GM21717 (cell line): Measurements from ENCODE around the gene GPR137.

Experiments used
- ATAC-seq: cut with Tn5 transposase; IDR thresholded peaks from one replicate; pipeline ENCODE4 v1.9.1; 2021; ENCODE audit warnings: mild to moderate bottlenecking, moderate library complexity; ENCODE audit not compliant: unreplicated experiment

The GPR137 gene

DNA sequence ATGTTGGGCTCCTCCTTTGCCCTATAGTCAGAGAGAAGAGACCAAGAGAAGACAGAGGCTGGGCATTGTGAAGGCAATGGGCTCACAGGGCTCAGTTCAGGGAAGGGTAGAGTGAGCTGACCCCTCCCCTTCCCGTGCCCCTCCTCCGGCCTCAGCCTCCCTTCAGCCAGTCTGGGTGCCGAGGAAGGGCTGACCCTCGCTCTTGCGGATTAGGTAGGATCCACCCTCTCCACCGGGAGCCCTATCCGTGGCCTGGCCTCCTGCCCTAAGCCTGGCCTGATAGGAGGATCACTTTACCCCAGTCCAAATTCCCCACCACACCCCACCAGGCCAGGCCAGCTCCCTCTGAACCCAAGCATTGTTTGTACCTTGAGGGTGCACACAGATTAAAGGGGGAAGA is 37.1 kb upstream of the GPR137 start:
- ATAC-seq = no peak

DNA sequence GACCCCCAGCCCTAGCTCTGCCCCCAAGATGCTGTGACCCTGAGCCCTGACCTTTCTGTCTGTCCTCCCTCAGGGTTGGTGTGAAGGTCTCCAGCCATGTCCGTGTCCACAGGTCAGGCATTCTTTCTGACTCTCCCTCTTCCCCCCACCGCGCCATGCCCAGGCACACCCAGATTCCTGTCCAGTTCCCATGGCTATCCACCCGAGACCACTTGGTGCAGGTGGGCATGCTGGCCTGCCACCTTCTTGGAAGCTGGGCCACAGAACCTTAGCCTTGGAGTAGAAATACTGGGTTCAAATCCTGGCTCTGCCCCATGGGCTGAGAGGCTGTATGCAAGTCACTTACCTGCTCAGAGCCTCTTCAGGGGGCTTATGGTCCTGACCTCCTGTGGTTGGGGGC is 36.6 kb upstream of the GPR137 start:
- ATAC-seq = no peak

DNA sequence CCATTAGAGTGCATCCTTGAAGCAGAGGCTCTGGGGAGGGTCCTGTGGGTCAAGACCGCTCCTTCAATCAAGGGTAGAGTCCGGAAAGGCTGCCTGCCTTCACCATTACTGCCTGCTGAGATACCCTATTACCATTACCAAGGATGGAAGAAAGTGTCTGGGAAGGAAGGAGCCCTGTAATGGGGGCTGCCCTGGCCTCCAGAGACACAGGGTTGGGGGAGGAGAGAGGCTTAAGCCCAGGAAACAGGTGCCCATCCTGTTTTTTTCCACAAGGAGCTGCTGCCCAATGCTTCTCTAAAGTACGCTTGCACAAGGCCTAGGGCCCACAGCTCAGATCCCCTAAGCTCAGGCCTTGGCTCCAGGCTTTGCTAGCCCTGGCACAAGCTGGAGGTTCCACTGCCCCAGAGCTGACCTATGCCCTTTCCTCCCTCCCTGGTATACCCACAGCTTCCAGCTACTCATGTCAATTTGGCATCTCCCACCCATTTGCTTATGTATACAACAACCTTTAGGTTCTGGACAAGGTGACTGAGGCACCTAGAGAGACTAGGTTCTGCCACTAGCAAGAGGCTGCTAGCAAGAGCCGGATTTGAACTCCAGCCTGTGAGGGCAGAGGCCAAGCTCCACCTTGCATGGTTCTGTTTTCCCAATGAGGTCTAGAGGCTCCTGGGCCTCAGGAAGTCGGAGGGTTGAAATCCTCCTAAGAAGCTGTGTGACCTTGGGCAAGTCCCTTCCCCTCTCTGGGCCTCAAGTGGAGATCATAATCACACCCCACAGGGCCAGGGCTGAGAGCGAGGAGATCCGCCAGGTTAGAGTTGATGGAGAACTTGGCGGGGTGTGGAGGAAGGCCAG is 35.9 kb upstream of the GPR137 start:
- ATAC-seq = no peak

DNA sequence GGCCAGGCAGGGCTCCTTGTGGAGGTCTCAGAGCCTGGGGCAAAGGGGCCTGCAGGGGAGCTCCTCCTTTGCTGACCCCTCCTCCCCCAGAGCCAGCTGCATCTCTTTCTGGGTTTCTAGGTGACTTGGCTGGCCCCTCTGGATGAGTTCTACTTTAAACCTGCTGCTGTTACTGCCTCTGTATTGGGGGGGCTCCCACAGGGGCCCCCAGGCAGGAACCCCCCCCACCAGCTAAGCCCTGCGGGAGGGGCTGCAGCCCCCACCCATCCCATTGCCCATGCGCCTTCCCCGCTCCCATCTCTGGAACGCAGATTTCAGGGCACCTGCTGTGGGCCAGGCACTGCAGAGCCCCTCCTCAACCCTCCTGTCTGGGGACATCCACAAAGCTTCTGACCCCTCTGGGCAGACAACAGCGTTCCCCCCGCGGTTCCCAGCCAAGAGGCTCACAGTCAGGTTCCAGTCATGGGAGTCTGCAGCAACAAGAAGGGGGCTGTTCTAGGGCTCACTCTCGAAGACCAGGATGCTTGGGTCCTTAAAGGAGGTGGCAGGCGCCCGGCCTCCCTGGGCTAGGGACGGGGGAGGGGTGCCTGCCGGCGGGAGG is 35.1 kb upstream of the GPR137 start:
- no peak for ATAC-seq

DNA sequence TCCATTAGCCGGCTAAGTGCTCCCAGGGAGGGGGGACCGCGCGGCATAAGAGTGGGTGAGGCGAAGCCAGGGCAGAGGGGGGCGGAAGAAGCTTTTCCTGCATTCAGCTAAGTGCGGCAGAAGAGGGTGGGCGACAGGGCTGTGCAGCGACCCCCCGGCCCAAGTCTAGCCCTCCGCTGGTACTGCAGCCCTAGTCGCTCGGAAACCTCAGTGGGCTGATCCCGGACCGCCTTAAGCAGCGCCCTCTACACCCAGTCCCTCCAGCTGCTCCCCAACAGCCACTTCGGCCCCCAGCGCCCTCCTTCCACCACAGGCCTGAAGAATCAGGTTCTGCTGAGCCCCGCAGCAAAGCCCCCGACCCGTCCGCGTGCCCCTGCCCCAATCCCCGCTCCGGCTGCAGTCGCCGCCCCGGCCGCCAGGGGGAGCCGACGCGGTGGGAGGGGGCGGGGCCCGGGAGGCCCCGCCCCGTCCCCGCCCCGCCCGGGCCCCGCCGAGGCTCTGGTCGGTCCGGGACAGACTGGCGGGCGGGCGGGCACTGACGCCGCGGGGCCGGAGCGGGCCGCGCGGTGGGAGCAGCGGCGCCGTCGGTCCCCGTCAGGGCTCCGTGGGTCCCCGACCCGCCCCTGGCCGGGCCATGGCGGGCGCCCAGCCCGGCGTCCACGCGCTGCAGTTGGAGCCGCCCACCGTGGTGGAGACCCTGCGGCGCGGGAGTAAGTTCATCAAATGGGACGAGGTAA is 34.5 kb upstream of the GPR137 start, which contains the start of gene PLCB3:
PLCB3 (plus strand) TSS at position 515 of the 737 bp plus-strand sequence; CDS start at position 635, 120 bp downstream.
- no peak for ATAC-seq

DNA sequence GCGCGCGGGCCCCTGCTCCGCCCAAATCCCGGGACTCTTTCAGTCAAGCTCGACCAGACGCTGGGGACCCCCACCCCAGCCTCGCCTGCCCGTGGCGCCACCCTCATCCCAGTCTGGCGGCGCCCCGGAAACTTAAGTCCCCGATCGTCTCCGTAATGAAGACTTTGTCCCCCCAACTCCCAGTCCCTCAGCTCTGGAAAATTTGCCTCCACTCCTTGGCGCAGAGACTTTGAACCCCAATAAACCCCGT is 34.0 kb upstream of the GPR137 start:
- ATAC-seq = no peak

DNA sequence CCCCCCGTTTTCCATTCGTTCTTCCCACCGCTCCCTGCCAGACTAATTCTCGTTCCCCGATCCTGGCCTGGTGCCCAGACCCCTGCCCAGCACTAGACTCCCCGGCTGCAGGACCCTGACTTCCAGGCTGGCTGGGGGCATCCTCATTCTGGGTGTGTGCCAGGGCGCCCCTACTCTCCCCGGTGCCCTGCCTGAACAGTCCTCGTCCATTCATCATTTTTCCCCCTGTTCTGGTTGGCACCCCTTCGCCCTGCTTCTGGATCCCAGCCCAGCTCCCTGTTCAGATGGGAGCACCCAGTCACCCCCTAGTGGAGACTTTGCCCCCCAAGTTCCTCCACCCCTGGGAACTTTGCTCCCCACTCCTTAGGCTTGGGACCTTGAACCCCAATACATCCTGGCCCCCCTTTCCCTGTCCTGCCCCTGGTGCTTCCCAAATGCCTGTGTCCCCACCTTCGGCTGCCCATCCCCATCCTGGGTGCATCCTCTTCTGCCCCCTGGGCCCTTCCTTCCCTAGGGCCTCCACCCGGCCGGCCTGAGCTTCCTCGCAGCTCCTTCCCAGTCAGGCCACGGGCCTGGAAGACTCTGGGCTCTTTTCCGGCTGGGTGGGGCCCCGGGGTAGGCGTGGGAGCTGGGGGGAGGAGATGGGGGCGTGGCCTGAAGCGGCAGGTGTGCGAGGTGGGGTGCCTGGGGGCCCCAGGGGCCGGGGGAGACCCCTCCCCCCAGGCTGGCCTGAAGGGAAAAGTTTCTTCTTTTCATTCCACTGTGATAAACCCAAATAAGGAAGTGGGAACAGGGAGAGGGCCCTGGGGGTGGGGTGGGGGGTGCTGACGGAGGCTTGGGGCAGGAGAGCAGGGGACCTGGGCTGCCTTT is 33.4 kb upstream of the GPR137 start:
- no peak for ATAC-seq

DNA sequence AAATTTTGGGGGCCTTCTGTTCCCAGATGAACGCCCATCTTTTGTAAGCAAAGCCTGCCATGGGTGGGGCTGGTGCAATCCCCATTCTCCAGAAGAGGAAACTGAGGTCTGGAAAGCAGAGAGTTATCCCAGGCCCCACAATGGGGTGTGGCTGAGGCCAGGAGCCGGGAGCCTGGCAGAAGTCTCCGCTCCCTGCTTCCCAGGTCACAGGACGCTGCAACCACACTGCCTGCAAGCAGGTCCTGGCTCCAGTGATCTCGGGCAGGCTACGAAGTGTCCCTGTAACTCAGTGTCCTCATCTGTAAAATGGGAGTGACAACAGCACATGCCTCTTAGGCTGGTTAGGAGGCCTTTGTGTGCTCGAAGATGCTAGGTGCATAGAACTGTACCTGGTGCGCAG is 32.6 kb upstream of the GPR137 start:
- no peak for ATAC-seq

DNA sequence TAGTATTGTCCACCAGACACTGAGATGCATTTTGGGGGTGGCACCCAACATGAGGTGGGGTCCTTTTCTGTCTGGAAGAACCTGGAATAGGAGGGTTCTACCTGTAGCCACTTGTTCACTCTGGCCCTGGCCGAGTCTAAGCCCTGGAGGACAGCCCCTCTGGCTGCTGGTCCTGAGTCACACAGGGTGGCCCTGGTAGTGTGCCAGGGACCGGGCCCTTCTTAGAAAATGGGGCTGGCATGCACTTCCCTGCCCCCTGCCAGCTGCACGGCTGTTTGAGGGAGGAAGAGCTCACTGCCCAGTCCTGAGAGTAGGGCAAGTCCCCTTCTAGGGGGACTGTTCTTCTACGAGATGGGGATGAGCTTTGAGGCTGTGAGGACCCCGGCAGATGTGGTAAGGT is 32.2 kb upstream of the GPR137 start:
- no peak for ATAC-seq

DNA sequence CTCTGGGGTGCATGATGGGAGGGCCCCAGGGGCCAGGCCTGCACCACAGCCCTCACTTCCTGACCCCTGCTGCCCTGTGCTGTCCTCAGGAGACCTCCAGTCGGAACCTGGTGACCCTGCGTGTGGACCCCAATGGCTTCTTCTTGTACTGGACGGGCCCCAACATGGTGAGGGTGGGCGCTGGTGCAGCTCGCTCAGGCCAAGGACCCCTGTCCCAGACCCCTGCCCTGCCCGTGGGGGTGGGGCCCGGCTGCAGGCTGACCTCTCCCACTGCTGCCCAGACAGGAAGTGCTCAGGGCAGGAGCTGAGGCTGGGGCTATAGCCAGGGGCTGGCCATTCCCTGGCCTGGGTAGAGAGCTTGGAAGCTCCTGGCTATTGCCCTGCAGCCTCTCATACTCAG is 31.3 kb upstream of the GPR137 start:
- no peak for ATAC-seq

DNA sequence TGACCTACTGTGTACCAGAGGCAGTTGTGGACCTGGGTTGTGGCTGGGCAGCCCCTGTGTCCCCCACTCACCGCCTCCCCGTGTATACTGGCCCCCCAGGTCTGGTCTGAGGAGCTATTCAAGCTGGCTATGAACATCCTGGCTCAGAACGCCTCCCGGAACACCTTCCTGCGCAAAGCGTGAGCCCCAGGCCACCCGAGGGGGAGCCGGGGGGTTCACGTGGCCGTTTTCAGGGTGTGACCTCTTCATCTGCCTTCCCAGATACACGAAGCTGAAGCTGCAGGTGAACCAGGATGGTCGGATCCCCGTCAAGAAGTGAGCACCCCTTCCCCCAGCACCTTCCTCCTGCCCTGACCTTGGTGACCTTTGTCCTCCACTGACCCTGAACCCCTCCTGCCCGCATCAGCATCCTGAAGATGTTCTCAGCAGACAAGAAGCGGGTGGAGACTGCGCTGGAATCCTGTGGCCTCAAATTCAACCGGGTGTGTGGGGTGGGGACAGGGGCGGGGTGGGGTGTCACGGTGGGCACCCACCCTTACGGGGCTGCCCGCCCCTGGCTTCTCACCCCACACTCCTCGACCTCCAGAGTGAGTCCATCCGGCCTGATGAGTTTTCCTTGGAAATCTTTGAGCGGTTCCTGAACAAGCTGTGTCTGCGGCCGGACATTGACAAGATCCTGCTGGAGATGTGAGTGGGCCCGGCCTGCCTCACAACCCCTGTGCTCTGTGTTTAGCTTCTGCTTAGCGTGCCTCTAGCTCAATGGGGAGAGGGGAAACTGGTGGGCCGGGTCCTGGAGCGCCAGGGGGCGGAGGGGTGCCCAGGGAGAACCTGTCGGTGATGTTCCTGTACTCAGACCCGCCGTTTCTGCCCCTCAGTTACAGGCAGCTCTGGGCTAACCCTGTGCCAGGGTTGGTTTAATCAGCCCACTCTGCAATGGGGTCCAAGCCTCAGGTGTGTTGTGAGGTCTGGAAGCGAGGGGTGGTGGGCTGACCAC is 30.2 kb upstream of the GPR137 start:
- ATAC-seq = no peak

DNA sequence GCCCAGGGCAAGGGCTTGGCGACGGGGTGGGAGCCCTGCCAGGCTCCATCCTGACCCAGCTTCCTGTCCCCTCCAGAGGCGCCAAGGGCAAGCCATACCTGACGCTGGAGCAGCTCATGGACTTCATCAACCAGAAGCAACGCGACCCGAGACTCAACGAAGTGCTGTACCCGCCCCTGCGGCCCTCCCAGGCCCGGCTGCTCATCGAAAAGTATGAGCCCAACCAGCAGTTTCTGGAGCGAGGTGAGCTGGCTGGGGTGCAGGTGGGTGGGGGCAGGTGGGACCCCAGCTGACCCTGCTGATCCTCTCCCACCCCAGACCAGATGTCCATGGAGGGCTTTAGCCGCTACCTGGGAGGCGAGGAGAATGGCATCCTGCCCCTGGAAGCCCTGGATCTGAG is 29.3 kb upstream of the GPR137 start:
- no peak for ATAC-seq

DNA sequence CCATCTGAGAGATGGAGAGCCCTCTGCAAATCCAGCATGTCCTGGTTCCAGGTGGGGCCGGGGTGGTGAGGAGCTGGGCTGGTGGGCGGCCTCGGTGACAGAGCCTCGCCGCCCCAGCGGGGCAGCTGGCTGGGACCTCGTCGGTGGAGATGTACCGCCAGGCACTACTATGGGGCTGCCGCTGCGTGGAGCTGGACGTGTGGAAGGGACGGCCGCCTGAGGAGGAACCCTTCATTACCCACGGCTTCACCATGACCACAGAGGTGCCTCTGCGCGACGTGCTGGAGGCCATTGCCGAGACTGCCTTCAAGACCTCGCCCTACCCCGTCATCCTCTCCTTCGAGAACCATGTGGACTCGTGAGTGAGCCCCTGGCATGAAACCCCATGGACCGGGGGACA is 27.3 kb upstream of the GPR137 start:
- ATAC-seq = no peak

DNA sequence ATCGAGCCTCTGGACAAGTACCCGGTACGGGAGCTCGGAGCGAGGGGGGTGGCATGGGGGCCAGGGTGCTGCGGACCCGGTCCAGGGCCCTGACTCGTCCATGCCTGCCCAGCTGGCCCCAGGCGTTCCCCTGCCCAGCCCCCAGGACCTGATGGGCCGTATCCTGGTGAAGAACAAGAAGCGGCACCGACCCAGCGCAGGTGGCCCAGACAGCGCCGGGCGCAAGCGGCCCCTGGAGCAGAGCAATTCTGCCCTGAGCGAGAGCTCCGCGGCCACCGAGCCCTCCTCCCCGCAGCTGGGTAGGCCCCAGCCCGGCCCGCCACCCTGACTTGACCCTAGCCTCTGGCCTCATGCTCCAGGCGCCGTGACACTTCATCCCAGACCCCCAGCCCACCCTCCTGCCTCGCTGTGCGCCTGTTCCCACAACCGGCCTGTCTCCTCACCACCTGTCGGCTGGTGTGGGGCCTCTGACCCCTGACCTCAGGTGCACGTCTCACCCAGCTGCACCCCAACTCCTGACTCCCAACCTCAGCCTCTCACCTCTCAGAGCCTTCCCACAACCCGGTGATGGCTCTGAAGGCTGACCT is 26.6 kb upstream of the GPR137 start:
- no peak for ATAC-seq

DNA sequence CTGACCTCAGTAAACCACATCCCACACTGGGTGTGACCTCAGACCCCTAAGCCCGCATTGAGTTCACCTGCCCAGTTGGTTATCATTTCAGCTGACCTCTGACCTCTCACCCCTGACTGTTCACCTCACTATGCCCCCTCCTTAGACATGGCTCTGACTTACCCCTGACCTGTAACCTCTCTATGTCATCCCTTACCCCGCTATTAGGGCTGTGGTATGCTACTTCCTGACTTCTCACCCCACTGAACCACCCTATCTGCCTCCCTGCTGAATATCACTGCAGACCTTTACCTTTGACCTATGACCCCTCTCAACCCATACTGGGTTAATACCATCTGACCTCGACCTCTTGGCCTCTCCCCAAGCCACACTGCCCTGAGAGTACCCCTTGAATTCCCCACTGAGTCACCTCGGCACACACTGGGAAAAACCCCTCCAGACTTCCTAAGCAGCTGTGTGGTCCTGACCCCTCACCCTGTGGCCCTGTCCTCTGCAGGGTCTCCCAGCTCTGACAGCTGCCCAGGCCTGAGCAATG is 26.0 kb upstream of the GPR137 start:
- no peak for ATAC-seq

DNA sequence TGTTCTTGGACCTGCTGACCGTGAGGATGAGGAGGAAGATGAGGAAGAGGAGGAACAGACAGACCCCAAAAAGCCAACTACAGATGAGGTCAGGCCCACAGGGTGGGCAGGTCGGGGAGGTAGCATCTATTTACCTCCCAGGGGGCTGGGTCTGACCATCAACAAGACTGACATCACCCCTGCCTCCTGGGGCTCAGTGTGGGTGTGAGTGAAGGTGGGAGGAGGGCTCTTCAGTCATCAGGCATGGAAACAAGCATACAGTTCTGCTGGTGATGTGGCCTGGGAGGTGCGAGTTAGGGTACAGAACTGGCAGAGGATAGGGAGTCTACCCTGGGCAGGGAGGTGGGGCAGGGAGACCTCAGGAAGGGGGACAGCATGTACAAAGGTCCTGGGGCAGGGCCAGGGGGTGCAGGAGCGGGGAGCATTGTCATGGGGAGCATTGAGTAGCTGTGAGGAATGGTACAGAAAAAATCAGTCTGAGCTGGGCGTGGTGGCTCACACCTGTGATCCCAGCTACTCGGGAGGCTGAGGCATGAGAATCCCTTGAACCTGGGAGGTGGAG is 25.4 kb upstream of the GPR137 start:
- ATAC-seq = no peak

DNA sequence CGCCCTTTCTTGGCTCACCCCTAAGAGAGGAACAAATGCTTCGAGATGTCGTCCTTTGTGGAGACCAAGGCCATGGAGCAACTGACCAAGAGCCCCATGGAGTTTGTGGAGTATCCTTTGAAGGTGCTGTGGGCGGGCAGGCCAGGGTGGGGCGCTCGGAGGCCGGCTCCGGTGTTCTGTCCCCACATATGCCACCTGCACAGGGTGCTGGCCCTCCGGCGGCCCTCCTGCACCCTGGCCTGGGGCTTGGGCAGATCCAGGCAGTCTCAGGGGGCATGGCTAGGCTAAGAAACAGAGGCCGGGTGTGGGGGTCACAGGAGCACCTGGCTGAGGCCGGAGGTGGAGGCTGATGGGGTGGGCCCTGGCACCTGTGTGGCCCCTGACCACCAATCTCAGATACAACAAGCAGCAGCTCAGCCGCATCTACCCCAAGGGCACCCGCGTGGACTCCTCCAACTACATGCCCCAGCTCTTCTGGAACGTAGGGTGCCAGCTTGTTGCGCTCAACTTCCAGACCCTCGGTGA is 24.0 kb upstream of the GPR137 start:
- no peak for ATAC-seq

DNA sequence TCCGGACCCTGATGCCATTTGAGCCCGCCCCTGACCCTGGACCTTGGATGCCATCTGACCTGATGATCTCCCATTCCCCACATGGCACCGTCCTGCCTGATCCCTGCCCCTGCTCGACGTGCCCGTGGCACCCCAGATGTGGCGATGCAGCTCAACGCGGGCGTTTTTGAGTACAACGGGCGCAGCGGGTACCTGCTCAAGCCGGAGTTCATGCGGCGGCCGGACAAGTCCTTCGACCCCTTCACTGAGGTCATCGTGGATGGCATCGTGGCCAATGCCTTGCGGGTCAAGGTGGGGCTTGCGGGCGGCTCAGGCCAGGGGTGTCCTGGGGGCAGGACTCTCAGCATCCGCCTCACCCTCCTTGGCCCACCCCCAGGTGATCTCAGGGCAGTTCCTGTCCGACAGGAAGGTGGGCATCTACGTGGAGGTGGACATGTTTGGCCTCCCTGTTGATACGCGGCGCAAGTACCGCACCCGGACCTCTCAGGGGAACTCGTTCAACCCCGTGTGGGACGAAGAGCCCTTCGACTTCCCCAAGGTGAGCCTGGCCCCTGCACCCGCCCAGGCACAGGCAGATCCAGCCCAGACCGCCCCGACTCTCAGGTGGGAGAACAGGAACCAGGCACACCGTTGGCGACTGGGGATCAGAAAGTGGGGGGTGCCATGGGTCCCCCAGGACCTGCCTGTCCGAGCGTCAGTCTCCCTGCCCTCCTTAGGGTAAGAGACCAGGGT is 23.2 kb upstream of the GPR137 start:
- no peak for ATAC-seq
